IMR-90 (cell line): ENCODE data around the gene CDK7. TPM values are rescaled to one million over a fixed set of nuclear protein-coding genes. Genes with fewer than 3 reads are reported as not detected.

Experiments
- ATAC-seq: fragments of 200-7000 bp; cut with Tn5 transposase; 2 replicates; pipeline ENCODE4 v1.9.1; 2020; ENCODE audit warnings: low read depth, mild to moderate bottlenecking, moderate library complexity
- BruUV-seq: library from RNA; stranded (reverse); fragments of 400-500 nt; replicated peaks from 2 replicates; lab custom pipeline; 2021; lab: Mats Ljungman, UMichigan
- CTCF ChIA-PET: fragments of 300-600 bp; formaldehyde crosslinking; extraction: SDS; loops from one replicate; lab custom pipeline; 2021; ENCODE audit warnings: antibody characterized with exemption; lab: Yijun Ruan, JAX
- POLR2A ChIA-PET: fragments of 300-600 bp; sonication (Branson Sonifier 250); formaldehyde crosslinking; loops from one replicate; lab custom pipeline; 2022; ENCODE audit warnings: antibody characterized with exemption; ENCODE audit not compliant: unreplicated experiment; lab: Charles Lee
- DNase-seq: peaks from one replicate; pipeline ENCODE4 v3.0.0; 2013
- H2AFZ ChIP-seq: replicated peaks from 2 replicates; pipeline ENCODE3; 2013; ENCODE audit warnings: low read length, mild to moderate bottlenecking; ENCODE audit not compliant: poor library complexity
- H2AK5ac ChIP-seq: 2 replicates; pipeline ENCODE4 v1.6.1; 2013; ENCODE audit warnings: low read depth, low read length, inconsistent platforms
- H2AK9ac ChIP-seq: replicated peaks from 2 replicates; pipeline ENCODE3; 2013; ENCODE audit warnings: mild to moderate bottlenecking, low read depth, low read length, moderate library complexity; ENCODE audit not compliant: poor library complexity
- H2BK120ac ChIP-seq: 2 replicates; pipeline ENCODE4 v1.6.1; 2013; ENCODE audit warnings: low read depth, low read length, inconsistent platforms
- H2BK15ac ChIP-seq: 3 replicates; pipeline ENCODE4 v1.6.1; 2013; ENCODE audit warnings: low read depth, low read length, inconsistent platforms
- H2BK20ac ChIP-seq: 2 replicates; pipeline ENCODE4 v1.6.1; 2013; ENCODE audit warnings: low read depth, mild to moderate bottlenecking, inconsistent platforms, low read length, moderate library complexity
- H2BK5ac ChIP-seq: 2 replicates; pipeline ENCODE4 v1.6.1; 2013; ENCODE audit warnings: mild to moderate bottlenecking, low read depth, low read length, inconsistent platforms; ENCODE audit not compliant: poor library complexity, severe bottlenecking
- H3K14ac ChIP-seq: replicated peaks from 2 replicates; pipeline ENCODE4 v1.6.1; 2013; ENCODE audit warnings: low read depth, low read length, inconsistent platforms
- H3K18ac ChIP-seq: 2 replicates; pipeline ENCODE4 v1.6.1; 2013; ENCODE audit warnings: low read depth, low read length, control low read depth
- H3K23ac ChIP-seq: 2 replicates; pipeline ENCODE4 v1.6.1; 2013; ENCODE audit warnings: low read depth, low read length, inconsistent platforms
- H3K27ac ChIP-seq: 2 replicates; pipeline ENCODE4 v1.5.1; 2013; ENCODE audit warnings: mild to moderate bottlenecking, control low read depth, low read length; ENCODE audit not compliant: insufficient read depth
- H3K27me3 ChIP-seq: 2 replicates; pipeline ENCODE4 v1.6.1; 2013; ENCODE audit warnings: low read length; ENCODE audit not compliant: control insufficient read depth, insufficient read depth
- H3K36me3 ChIP-seq: 2 replicates; pipeline ENCODE4 v1.6.1; 2013; ENCODE audit warnings: low read length, mixed read lengths; ENCODE audit not compliant: control insufficient read depth, insufficient read depth
- H3K4ac ChIP-seq: 2 replicates; pipeline ENCODE4 v1.6.1; 2013; ENCODE audit warnings: low read depth, low read length, inconsistent platforms
- H3K4me1 ChIP-seq: 2 replicates; pipeline ENCODE4 v1.6.1; 2013; ENCODE audit warnings: low read length, mixed read lengths; ENCODE audit not compliant: control insufficient read depth, insufficient read depth
- H3K4me2 ChIP-seq: 2 replicates; pipeline ENCODE4 v1.6.1; 2013; ENCODE audit warnings: low read depth, mild to moderate bottlenecking, control low read depth, low read length, moderate library complexity
- H3K4me3 ChIP-seq: 2 replicates; pipeline ENCODE4 v1.5.1; 2013; ENCODE audit warnings: low read depth, mild to moderate bottlenecking, control low read depth, low read length, moderate library complexity; ENCODE audit not compliant: insufficient read depth
- H3K56ac ChIP-seq: 2 replicates; pipeline ENCODE4 v1.6.1; 2013; ENCODE audit warnings: low read length, inconsistent platforms; ENCODE audit not compliant: insufficient read depth; ENCODE audit errors: extremely low read depth
- H3K79me1 ChIP-seq, 2 experiments: 2 replicates each; pipeline ENCODE4 v1.6.1; 2013; ENCODE audit warnings: low read length in 2 of 2, inconsistent platforms in 1 of 2, low read depth in 1 of 2
- H3K9ac ChIP-seq: 2 replicates; pipeline ENCODE4 v1.6.1; 2013; ENCODE audit warnings: low read depth, low read length, control low read depth
- H3K9me1 ChIP-seq: 2 replicates; pipeline ENCODE4 v1.6.1; 2013; ENCODE audit warnings: low read length, inconsistent platforms; ENCODE audit not compliant: insufficient read depth
- H3K9me3 ChIP-seq: 2 replicates; pipeline ENCODE4 v1.6.1; 2013; ENCODE audit warnings: low read length; ENCODE audit not compliant: control insufficient read depth, insufficient read depth
- H4K20me1 ChIP-seq: 2 replicates; pipeline ENCODE4 v1.6.1; 2013; ENCODE audit warnings: low read length, inconsistent platforms; ENCODE audit not compliant: insufficient read depth
- H4K5ac ChIP-seq: 2 replicates; pipeline ENCODE4 v1.6.1; 2013; ENCODE audit warnings: mild to moderate bottlenecking, low read depth, low read length, control low read depth
- H4K8ac ChIP-seq, 2 experiments: 2 replicates each; pipeline ENCODE4 v1.6.1; 2013; ENCODE audit warnings: low read depth in 2 of 2, low read length in 2 of 2, control low read depth in 1 of 2, inconsistent platforms in 1 of 2
- H4K91ac ChIP-seq: 2 replicates; pipeline ENCODE4 v1.6.1; 2013; ENCODE audit warnings: low read depth, low read length, inconsistent platforms; ENCODE audit not compliant: insufficient read depth
- BHLHE40 ChIP-seq: fragments of 150-350 bp; IDR thresholded peaks from 2 replicates; pipeline ENCODE4 v1.6.1; 2016; ENCODE audit warnings: mild to moderate bottlenecking, low read depth, low read length
- CEBPB ChIP-seq: IDR thresholded peaks from 2 replicates; pipeline ENCODE4 v1.6.1; 2012; ENCODE audit warnings: low read depth, low read length, improper control_type of control experiment
- FOS ChIP-seq: fragments of 150-350 bp; IDR thresholded peaks from 2 replicates; pipeline ENCODE4 v1.6.1; 2016; ENCODE audit warnings: low read depth, low read length
- MAZ ChIP-seq: IDR thresholded peaks from 2 replicates; pipeline ENCODE4 v1.6.1; 2012; ENCODE audit warnings: low read depth, mild to moderate bottlenecking, low read length, improper control_type of control experiment, moderate library complexity, borderline replicate concordance
- MXI1 ChIP-seq: IDR thresholded peaks from 2 replicates; pipeline ENCODE4 v1.6.1; 2012; ENCODE audit warnings: low read depth, mild to moderate bottlenecking, low read length, moderate library complexity, borderline replicate concordance
- POLR2A ChIP-seq: IDR thresholded peaks from 2 replicates; pipeline ENCODE4 v1.6.1; 2012; ENCODE audit warnings: mild to moderate bottlenecking, low read depth, low read length
- RAD21 ChIP-seq: IDR thresholded peaks from 2 replicates; pipeline ENCODE4 v1.6.1; 2012; ENCODE audit warnings: low read length, improper control_type of control experiment
- RCOR1 ChIP-seq: IDR thresholded peaks from 2 replicates; pipeline ENCODE4 v1.6.1; 2012; ENCODE audit warnings: mild to moderate bottlenecking, low read length, improper control_type of control experiment; ENCODE audit not compliant: insufficient replicate concordance
- RFX5 ChIP-seq: IDR thresholded peaks from 2 replicates; pipeline ENCODE4 v1.8.0; 2012; ENCODE audit warnings: low read depth, mild to moderate bottlenecking, low read length, moderate library complexity
- SMC3 ChIP-seq: fragments of 150-350 bp; IDR thresholded peaks from 2 replicates; pipeline ENCODE4 v1.6.1; 2016; ENCODE audit warnings: low read depth, mild to moderate bottlenecking, antibody characterized with exemption, low read length, moderate library complexity
- WGBS, 2 experiments: methylation state at CpG; one replicate each; pipeline versions ENCODE4 v1.1.5 to v1.1.7; 2013; ENCODE audit warnings: missing lambda C conversion rate in 2 of 2; ENCODE audit not compliant: insufficient read length in 1 of 2; ENCODE audit errors: extremely low coverage in 2 of 2; 5-methylcytosine and 5-hydroxymethylcytosine counted together
- dilution Hi-C: fragments of 300-500 bp; cut with HindIII; formaldehyde crosslinking; loops from one replicate; pipeline ENCODE4 v1.14.3; 2018; ENCODE audit warnings: low sequenced_read_pairs; ENCODE audit not compliant: unreplicated experiment
- in situ Hi-C: fragments of 300-500 bp; cut with MboI; formaldehyde crosslinking; loops from 3 replicates; pipeline ENCODE4 v1.14.3; 2019; ENCODE audit warnings: low sequenced_read_pairs, inconsistent platforms, mixed read lengths
- intact Hi-C: fragments of 100-400 bp; cut with micrococcal nuclease; formaldehyde crosslinking; loops from 2 replicates; pipeline ENCODE4 v1.10.0; 2022
- polyA plus RNA-seq, 3 experiments: library from polyadenylated mRNA; depleted of rRNA; stranded (reverse); fragments of >200 nt; gene quantifications; 2 replicates each; pipeline ENCODE4 v1.2.3, GENCODE V29; 2012; ENCODE audit warnings: low replicate concordance in 1 of 3
- total RNA-seq: library from RNA; depleted of rRNA; stranded (reverse); fragments of >200 nt; gene quantifications from 2 replicates; pipeline ENCODE4 v1.2.3, GENCODE V29; 2012
- TF ChIP-seq, protein P1 (sequence below): fragments of 150-350 bp; IDR thresholded peaks from 2 replicates; pipeline ENCODE4 v1.6.1; 2016; ENCODE audit warnings: low read depth, mild to moderate bottlenecking, low read length, moderate library complexity, borderline replicate concordance
- TF ChIP-seq, protein P2 (sequence below): conservative IDR thresholded peaks from 2 replicates; pipeline ENCODE4 v1.5.1; 2012; ENCODE audit warnings: mild to moderate bottlenecking, low read depth, low read length, improper control_type of control experiment
- TF ChIP-seq, protein P3 (sequence below): fragments of 150-350 bp; IDR thresholded peaks from 2 replicates; pipeline ENCODE4 v1.6.1; 2017; ENCODE audit warnings: mild to moderate bottlenecking, antibody characterized with exemption, low read length, low read depth

CDK7 gene
- total and polyA plus RNA-seq, 2 of the 4 experiments (the other 2 are of a cell fraction) = 59.8 to 65.6 TPM

DNA sequence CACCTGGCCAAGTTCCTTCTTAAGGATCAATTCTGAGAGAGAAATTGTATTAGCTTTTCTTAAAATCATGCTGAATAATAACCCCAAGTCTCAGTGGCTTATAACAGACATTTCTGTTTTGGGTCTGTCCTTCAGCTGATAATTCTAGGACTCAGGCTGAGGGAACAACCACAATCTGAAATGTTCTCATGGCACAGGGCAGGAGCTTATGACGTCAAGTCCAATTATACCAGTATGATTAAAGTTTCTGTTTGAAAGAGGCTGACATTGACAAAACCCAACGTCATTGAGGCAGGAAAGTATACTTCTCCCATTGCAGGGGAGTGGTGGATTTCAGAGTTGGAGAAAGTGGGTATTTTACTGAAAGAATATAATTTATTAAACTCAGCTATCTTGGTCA lies 23.5 kb upstream of the CDK7 start:
- H3K4ac ChIP-seq = no peak overlapping the region
- ChIA-PET POLR2A (no interaction called here), CTCF (no interaction called here)
- H2AFZ ChIP-seq = no peak overlapping the region
- no peak overlapping the region for H2BK120ac ChIP-seq
- 100% methylated on average over 1 of the region's 2 CpGs; no CpG with 5 or more reads in 1 of the 2 experiments for WGBS, 2 experiments
- TF ChIP-seq SMC3 = no peak
- TF ChIP-seq FOS = no peak
- TF ChIP-seq RFX5 = no peak
- no peak for TF ChIP-seq MAZ
- no peak for TF ChIP-seq POLR2A
- no peak for TF ChIP-seq RCOR1
- TF ChIP-seq, protein P1, sequence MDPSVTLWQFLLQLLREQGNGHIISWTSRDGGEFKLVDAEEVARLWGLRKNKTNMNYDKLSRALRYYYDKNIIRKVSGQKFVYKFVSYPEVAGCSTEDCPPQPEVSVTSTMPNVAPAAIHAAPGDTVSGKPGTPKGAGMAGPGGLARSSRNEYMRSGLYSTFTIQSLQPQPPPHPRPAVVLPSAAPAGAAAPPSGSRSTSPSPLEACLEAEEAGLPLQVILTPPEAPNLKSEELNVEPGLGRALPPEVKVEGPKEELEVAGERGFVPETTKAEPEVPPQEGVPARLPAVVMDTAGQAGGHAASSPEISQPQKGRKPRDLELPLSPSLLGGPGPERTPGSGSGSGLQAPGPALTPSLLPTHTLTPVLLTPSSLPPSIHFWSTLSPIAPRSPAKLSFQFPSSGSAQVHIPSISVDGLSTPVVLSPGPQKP = no peak
- TF ChIP-seq, protein P2, sequence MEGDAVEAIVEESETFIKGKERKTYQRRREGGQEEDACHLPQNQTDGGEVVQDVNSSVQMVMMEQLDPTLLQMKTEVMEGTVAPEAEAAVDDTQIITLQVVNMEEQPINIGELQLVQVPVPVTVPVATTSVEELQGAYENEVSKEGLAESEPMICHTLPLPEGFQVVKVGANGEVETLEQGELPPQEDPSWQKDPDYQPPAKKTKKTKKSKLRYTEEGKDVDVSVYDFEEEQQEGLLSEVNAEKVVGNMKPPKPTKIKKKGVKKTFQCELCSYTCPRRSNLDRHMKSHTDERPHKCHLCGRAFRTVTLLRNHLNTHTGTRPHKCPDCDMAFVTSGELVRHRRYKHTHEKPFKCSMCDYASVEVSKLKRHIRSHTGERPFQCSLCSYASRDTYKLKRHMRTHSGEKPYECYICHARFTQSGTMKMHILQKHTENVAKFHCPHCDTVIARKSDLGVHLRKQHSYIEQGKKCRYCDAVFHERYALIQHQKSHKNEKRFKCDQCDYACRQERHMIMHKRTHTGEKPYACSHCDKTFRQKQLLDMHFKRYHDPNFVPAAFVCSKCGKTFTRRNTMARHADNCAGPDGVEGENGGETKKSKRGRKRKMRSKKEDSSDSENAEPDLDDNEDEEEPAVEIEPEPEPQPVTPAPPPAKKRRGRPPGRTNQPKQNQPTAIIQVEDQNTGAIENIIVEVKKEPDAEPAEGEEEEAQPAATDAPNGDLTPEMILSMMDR = no peak
- no peak for TF ChIP-seq CEBPB
- no peak for TF ChIP-seq RAD21
- no peak for TF ChIP-seq MXI1
- TF ChIP-seq, protein P3, sequence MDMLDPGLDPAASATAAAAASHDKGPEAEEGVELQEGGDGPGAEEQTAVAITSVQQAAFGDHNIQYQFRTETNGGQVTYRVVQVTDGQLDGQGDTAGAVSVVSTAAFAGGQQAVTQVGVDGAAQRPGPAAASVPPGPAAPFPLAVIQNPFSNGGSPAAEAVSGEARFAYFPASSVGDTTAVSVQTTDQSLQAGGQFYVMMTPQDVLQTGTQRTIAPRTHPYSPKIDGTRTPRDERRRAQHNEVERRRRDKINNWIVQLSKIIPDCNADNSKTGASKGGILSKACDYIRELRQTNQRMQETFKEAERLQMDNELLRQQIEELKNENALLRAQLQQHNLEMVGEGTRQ = no peak
- TF ChIP-seq BHLHE40 = no peak
- in situ Hi-C loops (no loop called here), intact Hi-C loops (no loop called here), dilution Hi-C loops (no loop called here)
- no peak overlapping the region for H4K8ac ChIP-seq
- H3K9ac ChIP-seq = no peak overlapping the region
- H2BK5ac ChIP-seq = no peak overlapping the region
- H3K27ac ChIP-seq = no peak overlapping the region
- no peaks in the 10 kb centered on the region for H4K20me1 ChIP-seq
- H4K91ac ChIP-seq = no peak overlapping the region
- H3K14ac ChIP-seq = no peak overlapping the region
- H2AK9ac ChIP-seq = no peak overlapping the region
- no peaks in the 10 kb centered on the region for H3K36me3 ChIP-seq
- no peak overlapping the region for H3K18ac ChIP-seq
- H3K27me3 ChIP-seq = no peaks in the 10 kb centered on the region
- no peak overlapping the region for H2BK20ac ChIP-seq
- H3K9me3 ChIP-seq = no peaks in the 10 kb centered on the region
- H3K23ac ChIP-seq = no peak overlapping the region
- BruUV-seq = no TSS peak
- no peak overlapping the region for H4K5ac ChIP-seq
- no peaks in the 10 kb centered on the region for H3K9me1 ChIP-seq
- H3K79me1 ChIP-seq = no peaks in the 10 kb centered on the region
- H2BK15ac ChIP-seq = no peak overlapping the region
- no peak overlapping the region for H3K56ac ChIP-seq
- H2AK5ac ChIP-seq = no peak overlapping the region
- ATAC-seq = no peak
- DNase-seq = no peak
- peaks cover 6% of the 10 kb centered on the region for H3K4me1 ChIP-seq
- no peak overlapping the region for H3K4me3 ChIP-seq
- no peak overlapping the region for H3K4me2 ChIP-seq
